Skeletal muscle tissue (tissue), 4 donors: ENCODE measurements around the gene FRAS1. TPM values are rescaled to one million over a fixed set of nuclear protein-coding genes. Genes with fewer than 3 reads are reported as not detected.
"Not testable (repeated sequence)": the region's sequence is repeated elsewhere in the genome, so short reads cannot be mapped to it uniquely, and the experiment has no call there.

Source experiments
- H3K27ac ChIP-seq: one replicate; pipeline ENCODE4 v1.7.0; 2013; ENCODE audit warnings: mild to moderate bottlenecking, low read depth, low read length, inconsistent platforms
- H3K27me3 ChIP-seq, 3 donors: one replicate each; pipeline ENCODE4 v1.7.0; 2013; ENCODE audit warnings: low read length in 3 of 3; ENCODE audit not compliant: control insufficient read depth in 3 of 3, insufficient read depth in 3 of 3
- H3K36me3 ChIP-seq, 3 donors: one replicate each; pipeline ENCODE4 v1.7.0; 2013; ENCODE audit warnings: low read length in 3 of 3; ENCODE audit not compliant: control insufficient read depth in 3 of 3, insufficient read depth in 3 of 3
- H3K4me1 ChIP-seq, 3 donors: one replicate each; pipeline ENCODE4 v1.7.0; 2013; ENCODE audit warnings: low read length in 3 of 3, mild to moderate bottlenecking in 3 of 3; ENCODE audit not compliant: control insufficient read depth in 3 of 3, insufficient read depth in 3 of 3
- H3K4me3 ChIP-seq, 3 donors: one replicate each; pipeline ENCODE4 v1.7.0; 2013; ENCODE audit warnings: low read length in 3 of 3
- H3K9ac ChIP-seq, 3 donors: one replicate each; pipeline ENCODE4 v1.7.0; 2013; ENCODE audit warnings: low read length in 3 of 3, mild to moderate bottlenecking in 3 of 3, moderate library complexity in 2 of 3, low read depth in 1 of 3
- H3K9me3 ChIP-seq, 3 donors: one replicate each; pipeline ENCODE4 v1.7.0; 2013; ENCODE audit warnings: low read length in 3 of 3; ENCODE audit not compliant: control insufficient read depth in 3 of 3
- total RNA-seq: library from RNA; depleted of rRNA; stranded (reverse); fragments of >200 nt; gene quantifications from one replicate; pipeline ENCODE4 v1.2.3, GENCODE V29; 2014
- donor health status: Osteomylitis.

FRAS1 gene, protein sequence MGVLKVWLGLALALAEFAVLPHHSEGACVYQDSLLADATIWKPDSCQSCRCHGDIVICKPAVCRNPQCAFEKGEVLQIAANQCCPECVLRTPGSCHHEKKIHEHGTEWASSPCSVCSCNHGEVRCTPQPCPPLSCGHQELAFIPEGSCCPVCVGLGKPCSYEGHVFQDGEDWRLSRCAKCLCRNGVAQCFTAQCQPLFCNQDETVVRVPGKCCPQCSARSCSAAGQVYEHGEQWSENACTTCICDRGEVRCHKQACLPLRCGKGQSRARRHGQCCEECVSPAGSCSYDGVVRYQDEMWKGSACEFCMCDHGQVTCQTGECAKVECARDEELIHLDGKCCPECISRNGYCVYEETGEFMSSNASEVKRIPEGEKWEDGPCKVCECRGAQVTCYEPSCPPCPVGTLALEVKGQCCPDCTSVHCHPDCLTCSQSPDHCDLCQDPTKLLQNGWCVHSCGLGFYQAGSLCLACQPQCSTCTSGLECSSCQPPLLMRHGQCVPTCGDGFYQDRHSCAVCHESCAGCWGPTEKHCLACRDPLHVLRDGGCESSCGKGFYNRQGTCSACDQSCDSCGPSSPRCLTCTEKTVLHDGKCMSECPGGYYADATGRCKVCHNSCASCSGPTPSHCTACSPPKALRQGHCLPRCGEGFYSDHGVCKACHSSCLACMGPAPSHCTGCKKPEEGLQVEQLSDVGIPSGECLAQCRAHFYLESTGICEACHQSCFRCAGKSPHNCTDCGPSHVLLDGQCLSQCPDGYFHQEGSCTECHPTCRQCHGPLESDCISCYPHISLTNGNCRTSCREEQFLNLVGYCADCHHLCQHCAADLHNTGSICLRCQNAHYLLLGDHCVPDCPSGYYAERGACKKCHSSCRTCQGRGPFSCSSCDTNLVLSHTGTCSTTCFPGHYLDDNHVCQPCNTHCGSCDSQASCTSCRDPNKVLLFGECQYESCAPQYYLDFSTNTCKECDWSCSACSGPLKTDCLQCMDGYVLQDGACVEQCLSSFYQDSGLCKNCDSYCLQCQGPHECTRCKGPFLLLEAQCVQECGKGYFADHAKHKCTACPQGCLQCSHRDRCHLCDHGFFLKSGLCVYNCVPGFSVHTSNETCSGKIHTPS (N-terminal part only)
- 15.1 TPM for total RNA-seq

DNA sequence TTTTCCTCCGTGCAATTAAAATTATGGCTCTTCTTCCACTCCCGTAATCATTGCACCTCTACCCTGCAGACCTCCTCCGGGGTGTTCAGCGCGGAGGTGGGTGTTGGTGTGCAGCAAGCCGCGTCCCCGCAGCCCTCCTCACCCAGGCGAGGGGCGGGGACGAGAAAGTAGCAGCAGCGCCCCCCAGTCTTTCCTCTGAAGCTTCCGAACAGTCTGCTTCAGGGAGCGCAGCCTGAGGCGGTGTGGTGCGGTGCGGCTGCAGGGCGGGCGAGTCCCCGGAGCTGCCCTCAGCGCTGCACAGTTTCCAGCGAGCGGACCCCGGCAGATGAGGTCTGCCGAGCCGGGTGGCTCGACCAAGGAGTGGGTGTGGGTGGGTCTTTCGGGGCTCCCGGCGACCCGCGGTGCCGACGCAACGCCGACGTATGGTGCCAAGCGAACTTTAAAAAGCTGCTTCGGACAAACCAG is at the start of gene FRAS1:
Gene FRAS1, plus strand, starts transcription at position 189 of the 465 bp plus-strand sequence. CDS start 687 bp downstream, outside the sequence.
- Histone ChIP-seq H3K4me1 (peaks cover 11 to 27% (median 19%) of the 10 kb centered on the region in 3 donors), H3K9ac (peak within 1 kb of the TSS; percentile 85 to 95 (median 93)), H3K36me3 (no peaks in the 10 kb centered on the region), H3K9me3 (no peaks in the 10 kb centered on the region), H3K27ac (peak within 1 kb of the TSS; percentile 94), H3K27me3 (peaks cover 0 to 4% (median 2%) of the 10 kb centered on the region in 3 donors), H3K4me3 (peak within 1 kb of the TSS; percentile 86 to 93 (median 88))

DNA sequence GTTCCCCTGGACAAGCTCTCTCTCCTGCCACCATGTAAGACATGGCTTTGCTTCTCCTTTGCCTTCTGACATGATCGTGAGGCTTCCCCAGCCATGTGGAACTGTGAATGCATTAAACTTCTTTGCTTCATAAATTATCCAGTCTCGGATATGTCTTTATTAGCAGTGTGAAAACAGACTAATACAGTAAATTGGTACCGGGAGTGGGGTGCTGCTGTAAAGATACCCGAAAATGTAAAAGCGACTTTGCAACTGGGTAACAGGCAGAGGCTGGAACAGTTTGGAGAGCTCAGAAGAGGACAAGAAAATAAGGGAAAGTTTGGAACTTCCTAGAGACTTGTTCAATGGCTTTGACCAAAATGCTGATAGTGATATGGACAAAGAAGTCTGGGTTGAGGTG is 46.1 kb upstream of the FRAS1 start:
- not testable (repeated sequence) for H3K9me3 ChIP-seq, H3K27ac ChIP-seq, H3K27me3 ChIP-seq, H3K4me3 ChIP-seq, H3K4me1 ChIP-seq, H3K36me3 ChIP-seq, H3K9ac ChIP-seq

DNA sequence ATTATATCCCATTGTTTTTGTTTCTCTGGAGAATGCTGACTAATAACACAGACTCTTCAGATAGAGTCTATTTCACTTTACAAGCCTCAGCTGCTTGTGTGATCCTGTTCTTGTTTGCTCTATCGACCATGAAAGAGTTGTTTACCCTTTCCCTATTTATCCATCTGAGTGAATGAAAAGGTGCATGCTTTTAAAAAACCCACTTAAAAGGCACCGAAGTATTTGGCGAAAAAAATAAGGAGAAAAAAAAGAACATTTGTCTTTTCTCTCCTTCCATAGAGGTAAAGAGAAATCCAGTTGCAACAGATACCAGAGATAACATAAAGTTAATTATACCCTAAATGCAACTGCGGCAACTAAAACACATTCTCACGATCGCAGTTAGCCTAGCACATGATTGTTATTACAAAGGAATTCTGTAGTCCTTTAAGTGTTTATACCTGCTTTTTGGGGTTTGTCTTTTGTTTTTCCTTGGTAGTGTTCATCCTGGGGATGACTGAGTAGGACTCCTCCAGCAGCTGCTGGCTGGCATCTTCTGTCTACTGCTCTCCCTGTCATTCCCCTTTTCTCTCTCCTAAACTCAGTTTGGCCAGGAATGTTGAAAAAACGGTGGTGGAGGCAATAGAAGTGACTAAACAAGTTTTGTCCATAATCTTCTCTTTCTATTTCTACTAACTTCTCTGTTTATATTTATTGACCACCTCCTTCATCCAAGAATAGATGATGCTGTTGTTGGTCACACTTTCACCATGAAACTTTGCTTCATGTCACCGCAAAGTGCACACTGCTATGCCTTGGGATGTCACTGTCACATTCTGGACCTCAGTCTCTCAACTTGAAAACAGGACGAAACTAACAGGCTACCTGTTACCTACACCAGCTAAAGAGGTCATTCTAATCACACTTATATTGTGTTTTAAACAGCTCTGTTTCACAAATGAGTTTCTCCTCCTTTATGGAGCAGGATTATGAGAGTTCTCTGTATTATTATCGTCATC is 41.9 kb upstream of the FRAS1 start:
- H3K4me1 ChIP-seq = peaks cover 0 to 4% (median 2%) of the 10 kb centered on the region in 3 donors
- H3K9me3 ChIP-seq = no peaks in the 10 kb centered on the region
- no peaks in the 10 kb centered on the region for H3K27me3 ChIP-seq

DNA sequence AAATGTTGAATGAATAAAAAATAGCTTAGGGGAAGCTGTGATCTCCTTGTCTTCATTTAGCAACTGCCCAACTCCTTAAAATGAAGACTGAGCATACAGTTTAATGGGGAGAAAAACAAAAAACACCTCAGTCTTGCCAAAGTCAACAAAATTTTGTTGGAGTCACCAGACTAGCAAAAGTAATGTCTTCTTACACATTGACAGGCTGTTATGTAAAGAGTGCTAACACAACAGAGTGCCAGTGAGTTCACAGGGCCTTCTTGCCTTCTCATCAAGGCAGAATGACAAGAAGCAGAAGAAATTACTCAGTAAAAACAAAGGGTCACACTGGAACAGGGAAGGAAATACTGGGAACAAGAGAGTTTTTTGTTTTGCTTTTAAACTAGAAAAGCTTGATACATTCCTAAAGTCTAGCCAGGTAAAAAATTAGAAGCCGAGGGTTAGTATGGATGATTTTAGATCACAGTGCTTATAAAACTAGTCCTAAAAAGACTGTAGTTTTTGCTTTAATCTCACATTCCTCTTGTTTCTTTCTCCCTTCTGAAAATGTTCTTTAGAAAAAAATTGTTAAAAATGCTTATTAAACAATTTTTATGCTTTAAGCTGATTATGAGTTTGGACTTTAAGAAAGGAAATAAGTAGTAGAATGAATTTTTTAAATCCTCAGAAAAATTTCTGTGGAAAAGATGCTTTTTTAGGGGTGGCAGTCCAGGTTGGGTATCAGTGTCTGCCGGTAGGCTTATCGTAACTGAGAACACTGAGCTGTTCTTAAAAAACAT is 38.7 kb upstream of the FRAS1 start:
- Histone ChIP-seq H3K9me3 (no peaks in the 10 kb centered on the region), H3K4me3 (no peak overlapping the region), H3K27ac (no peak overlapping the region), H3K4me1 (peaks cover 0 to 4% (median 2%) of the 10 kb centered on the region in 3 donors), H3K36me3 (no peaks in the 10 kb centered on the region), H3K27me3 (no peaks in the 10 kb centered on the region), H3K9ac (no peak overlapping the region)

More for the DNA sequence above, 41.9 kb upstream of the FRAS1 start:
- Histone ChIP-seq H3K4me3 (no peak overlapping the region), H3K36me3 (no peaks in the 10 kb centered on the region), H3K9ac (no peak overlapping the region), H3K27ac (no peak overlapping the region)

DNA sequence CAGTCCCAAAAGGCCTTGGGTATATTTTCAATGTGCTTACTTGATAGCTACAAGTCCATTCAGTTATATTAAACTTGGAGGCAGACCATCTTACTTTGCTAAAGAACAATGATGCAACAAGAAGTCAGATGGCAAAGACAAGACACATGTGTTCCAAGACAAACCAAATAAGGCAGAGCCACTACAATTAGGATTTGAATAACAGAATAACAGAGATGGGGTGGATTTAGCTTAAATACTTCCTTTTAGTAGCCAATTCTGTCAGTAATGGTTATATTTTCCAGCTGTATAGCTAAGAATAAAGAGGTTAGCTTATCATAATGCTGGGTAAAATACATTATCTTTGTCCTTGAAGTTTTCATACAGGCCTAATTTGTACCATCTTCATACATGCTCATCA is 37.7 kb upstream of the FRAS1 start:
- no peak overlapping the region for H3K4me3 ChIP-seq
- peak overlapping the region; percentile 21 for H3K27ac ChIP-seq
- no peaks in the 10 kb centered on the region for H3K36me3 ChIP-seq
- H3K27me3 ChIP-seq = no peaks in the 10 kb centered on the region
- peaks cover 0 to 4% (median 2%) of the 10 kb centered on the region in 3 donors for H3K4me1 ChIP-seq
- no peaks in the 10 kb centered on the region for H3K9me3 ChIP-seq
- H3K9ac ChIP-seq = no peak overlapping the region

DNA sequence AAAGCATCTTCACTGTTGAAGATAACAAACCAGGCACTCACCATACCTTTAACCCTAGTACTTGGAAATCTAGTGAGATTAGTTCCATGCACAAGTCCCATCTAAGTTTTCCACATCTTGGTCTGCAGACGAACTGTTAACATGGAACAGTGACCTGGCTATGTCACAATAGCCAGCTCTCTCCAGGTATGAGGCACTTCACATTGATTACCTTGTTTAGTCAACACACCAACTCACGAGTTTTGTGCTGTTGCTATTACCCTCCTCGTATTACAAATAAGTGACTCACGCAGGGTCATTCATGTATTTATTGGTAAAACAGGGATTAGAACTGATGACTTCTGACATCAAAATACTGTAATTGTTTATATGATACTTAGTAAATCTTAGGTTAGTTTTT is 36.4 kb upstream of the FRAS1 start:
- Histone ChIP-seq H3K9ac (no peak overlapping the region), H3K27ac (no peak overlapping the region), H3K36me3 (no peaks in the 10 kb centered on the region), H3K9me3 (no peaks in the 10 kb centered on the region), H3K4me3 (no peak overlapping the region), H3K4me1 (peaks cover 0 to 4% (median 2%) of the 10 kb centered on the region in 3 donors), H3K27me3 (no peaks in the 10 kb centered on the region)

DNA sequence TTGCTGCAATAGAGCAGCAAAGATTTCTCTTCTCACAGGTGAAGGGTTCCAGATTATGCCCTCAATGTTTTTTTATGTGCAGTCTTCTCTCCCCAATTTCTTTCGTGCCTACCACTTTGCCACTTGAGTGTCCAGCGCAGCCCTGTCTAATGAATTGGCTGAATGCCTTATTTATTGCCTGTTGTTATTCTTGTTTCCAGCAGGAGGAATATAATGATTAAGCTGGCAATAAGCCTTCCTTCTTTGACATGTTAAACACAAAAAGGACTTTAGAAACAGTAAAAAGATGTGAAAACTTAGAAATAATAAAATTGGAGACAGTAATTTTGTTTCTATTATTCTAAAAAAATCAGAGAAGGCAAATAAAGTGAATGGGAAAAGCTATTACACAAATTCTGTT is 34.6 kb upstream of the FRAS1 start:
- no peak overlapping the region for H3K27ac ChIP-seq
- no peaks in the 10 kb centered on the region for H3K9me3 ChIP-seq

DNA sequence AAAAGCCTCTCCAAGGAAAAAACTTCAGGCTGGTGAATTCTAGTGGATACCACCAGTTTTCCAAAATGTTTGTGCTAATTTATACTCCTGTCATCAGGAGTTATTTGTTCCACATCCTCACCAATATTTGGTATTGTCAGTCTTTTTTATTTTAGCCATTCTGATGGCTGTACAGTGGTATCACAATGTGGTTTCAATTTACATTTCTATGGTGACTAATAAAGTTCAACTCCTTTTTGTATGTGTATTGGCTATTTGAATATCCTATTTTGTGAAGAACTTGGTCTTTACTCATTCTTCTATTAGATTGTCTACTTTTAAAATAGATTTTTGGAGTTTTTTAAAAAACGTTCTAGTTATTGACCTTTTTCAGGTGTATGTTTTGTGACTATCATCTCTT is 33.0 kb upstream of the FRAS1 start:
- Histone ChIP-seq H3K4me1 (peaks cover 0 to 4% (median 0%) of the 10 kb centered on the region in 3 donors), H3K4me3 (no peak overlapping the region), H3K27ac (no peak overlapping the region), H3K36me3 (no peaks in the 10 kb centered on the region), H3K9ac (no peak overlapping the region), H3K9me3 (no peaks in the 10 kb centered on the region), H3K27me3 (no peaks in the 10 kb centered on the region)

More for the DNA sequence above, 34.6 kb upstream of the FRAS1 start:
- Histone ChIP-seq H3K4me1 (peaks cover 0 to 4% (median 2%) of the 10 kb centered on the region in 3 donors), H3K4me3 (no peak overlapping the region), H3K27me3 (no peaks in the 10 kb centered on the region), H3K36me3 (no peaks in the 10 kb centered on the region), H3K9ac (no peak overlapping the region)
